Urothelium cell line (cell line): Measurements from ENCODE around the gene SLC9A3.
A peak's percentile ranks its signal among the peaks of the same experiment; 100 is the strongest.
"Not testable (repeated sequence)": the region's sequence is repeated elsewhere in the genome, so short reads cannot be mapped to it uniquely, and the experiment has no call there.

Experiments
- DNase-seq: peaks from one replicate; pipeline ENCODE4 v3.0.0; 2011; ENCODE audit warnings: low spot score, mixed read lengths
- FAIRE-seq: peaks from 2 replicates; lab custom pipeline; 2011; peaks lifted over from hg19 to GRCh38; lab: Jason Lieb, UNC

Gene SLC9A3

DNA sequence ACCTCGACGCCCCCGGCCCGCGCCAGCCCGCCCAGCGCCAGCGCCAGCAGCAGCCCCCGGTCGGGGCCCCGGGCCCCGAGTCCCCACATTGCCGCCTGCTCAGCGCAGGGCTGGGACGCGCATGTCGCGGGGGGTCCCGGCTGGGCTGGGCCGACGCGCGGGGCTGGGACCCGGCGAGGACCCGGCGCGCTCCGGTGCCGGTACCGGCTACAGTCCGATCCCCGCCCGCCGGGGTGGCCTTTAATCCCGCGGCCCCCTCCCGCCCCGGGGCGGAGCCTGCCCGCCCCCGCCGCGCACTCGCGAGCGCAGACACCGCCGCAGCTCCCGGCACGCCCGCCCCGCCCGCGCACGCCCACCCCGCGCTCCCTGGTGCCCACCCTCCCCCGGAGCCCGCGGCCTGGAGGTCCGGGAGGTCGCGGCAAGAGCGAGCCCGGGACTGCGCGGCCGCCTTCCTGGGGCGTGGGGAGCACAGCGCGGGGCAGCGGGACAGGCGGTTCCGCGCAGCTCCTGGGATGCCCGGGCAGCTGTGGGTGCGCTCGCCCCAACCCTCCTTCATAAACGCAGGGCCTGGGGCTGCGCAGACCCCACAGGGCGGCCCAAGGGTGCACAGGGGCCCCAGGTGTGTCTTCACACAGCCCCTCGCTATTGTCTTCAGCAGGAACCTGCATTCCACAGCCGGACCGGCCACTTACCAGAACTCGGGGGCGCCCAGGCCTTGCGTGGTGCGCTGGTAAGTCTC lies at the start of gene SLC9A3:
Gene SLC9A3, minus strand, starts transcription at position 216 of the 739 bp plus-strand sequence.
- DNase-seq (no peak), FAIRE-seq (no peak)

DNA sequence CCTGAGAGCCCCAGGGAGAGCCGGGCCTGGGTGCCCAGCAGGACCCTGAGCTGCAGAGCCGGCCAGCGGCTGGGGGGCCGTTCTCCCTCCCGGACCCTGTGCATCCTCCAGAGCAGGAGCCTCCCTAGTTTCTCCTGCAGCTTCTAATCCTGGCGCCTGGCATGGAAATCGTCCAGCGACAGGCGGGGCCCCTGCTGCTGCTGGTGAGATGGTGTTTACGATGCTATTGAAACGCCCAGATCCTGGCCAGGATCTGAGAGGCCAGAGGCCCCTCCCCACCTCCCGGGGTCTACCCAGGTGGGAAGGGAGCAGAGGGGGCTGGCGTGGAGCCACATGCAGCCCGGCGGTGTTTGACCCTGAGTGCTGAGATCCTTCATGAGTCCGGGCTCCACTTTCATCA lies 49.7 kb upstream of the SLC9A3 start:
- DNase-seq (no peak), FAIRE-seq (no peak)

DNA sequence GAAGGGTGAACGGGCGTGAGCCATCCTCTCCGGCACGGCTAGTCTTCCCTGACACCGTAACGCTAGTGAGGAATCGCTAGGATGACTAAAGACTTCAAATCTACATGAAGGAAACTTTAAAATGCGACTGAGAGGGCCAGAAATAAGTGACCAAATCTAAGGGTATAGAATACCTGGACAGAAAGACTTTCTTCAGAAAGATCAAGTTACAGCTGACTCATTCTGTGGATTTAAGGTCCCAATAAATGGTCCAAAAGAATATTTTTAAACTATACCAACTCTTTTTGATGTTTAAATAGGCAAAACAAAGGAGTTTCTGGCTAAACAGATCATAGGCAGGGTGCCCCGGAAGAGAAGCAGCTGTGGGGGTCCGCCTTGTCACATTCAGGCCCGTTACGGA lies 49.0 kb upstream of the SLC9A3 start:
- DNase-seq (no peak), FAIRE-seq (no peak)

DNA sequence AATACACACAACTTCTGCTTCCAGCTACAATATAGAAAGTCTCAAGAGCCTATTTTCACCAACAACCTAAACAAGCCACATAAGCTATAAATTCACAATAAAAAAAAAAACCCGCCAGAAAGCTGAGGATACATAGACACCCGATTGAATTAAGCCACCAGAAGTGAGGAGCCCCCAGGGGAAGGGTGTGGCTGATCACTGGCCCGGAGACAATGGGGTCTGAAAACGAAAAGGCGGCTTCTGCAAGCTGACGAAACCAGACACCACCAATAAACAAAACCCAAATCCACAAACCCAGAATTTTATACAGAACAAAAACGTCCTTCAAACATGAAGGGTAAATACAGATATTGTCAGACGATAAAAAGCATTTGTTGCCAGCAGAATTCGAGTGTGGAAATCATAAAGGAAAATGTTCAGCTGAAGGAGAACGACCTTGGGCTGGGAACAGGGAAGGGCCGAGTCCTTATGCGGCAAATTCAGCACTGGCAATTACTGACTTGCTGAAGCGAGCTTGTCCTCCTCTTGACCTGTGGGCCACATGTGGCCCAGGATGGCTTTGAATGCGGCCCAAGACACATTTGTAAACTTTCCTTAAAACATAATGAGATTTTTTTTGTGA lies 48.3 kb upstream of the SLC9A3 start:
- FAIRE-seq (no peak), DNase-seq (no peak)

DNA sequence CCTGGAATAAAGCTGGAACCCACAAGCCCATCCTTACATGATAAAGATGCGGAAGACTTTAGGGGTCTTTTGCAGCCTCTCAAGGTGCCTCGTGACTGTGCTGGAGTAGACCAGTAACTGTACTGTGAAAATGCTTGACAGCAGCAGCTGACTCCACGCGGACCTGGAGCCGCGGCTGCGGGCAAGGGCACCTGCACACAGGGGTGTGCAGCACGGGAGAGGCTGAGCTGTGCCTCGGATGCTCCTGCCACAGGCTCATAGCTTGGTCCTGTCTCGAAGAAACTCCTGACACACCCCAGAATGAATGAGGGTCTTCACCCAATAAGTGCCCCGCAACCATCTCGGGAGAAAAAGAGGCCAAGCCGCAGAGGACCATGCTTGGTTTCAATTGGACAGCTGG lies 47.5 kb upstream of the SLC9A3 start:
- DNase-seq, result no peak
- FAIRE-seq, result no peak

DNA sequence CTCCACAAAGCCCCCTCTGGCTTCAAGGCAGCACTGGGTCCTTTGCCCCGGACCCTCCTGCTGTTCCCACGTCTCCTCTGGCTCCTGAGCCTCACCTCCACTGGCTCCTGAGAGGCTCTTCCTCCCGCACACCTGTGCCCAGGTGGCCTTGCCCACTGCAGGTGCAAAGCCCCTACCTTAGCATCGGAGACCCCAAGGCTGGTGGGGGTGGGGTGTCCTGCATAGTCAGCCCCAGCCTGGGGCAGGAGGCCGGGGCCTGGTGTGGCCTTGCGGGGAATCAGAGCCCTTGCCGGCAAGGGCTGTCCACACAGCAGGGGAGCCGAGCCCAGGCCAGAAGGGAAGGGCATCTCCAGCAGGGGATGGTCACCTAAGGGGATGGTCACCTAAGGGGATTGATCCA lies 46.6 kb upstream of the SLC9A3 start:
- FAIRE-seq (no peak), DNase-seq (no peak)

DNA sequence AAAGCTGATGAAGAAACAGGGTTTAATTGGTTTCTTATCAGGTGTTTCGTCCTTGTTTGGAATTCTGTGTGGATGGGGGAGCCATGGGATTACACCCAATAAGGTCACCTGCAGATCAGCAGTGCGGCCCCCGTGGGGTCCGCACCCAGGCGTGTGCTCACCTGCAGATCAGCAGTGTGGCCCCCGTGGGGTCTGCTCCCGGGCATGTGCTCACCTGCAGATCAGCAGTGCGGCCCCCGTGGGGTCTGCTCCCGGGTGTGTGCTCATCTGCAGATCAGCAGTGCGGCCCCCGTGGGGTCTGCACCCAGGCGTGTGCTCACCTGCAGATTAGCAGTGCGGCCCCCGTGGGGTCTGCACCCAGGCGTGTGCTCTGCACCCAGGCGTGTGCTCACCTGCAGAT lies 46.2 kb upstream of the SLC9A3 start:
- FAIRE-seq (peak; percentile 59), DNase-seq (no peak)

DNA sequence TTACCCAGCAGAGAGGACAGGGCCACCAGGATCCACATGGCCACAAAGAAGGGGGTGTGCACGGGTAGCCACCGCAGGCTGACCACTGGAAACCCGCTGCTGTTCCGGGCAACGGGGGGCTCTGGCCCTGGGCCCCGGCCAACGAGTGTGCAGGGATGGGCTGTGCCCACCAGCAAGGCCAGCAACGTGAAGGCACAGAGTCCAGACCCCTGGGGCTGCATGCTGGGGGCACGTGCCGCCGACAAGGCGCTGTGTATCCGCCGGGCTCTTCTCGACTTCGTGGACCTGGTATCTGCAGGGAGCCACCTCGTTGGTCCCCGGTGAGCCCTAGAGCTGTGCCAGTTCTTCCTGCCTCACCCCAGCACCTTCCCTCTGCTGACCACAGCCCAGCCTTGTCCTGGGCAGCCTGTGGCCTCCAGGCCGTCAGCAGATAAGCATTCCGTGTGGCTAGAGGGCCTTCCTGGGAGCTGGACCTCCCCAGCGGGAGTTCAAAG lies 45.7 kb upstream of the SLC9A3 start:
- DNase-seq, result no peak
- no peak for FAIRE-seq

DNA sequence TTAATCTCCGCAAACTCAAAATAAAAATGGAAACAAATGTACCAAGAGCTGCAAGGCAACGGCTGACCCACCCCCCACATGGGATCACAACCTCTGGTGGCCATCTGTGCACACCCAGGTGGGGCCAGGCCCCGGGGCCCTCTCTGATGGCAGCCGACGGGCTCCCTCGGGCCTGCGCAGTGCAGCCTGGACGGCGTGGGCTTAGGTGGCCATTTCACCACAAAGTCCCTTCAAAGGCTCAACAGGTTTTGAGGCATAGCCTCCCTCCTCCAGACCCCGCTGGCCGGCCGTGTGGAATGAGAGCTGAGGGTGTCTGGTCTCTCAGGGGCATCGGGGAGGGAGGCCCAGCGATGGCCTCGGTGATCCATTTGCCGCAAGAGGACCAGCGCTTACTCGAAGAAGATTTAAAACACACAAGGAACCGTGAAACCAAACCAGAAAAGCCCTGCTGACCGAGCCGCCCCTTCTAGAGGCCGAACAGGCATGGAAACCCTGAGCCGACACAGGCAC lies 45.2 kb upstream of the SLC9A3 start:
- DNase-seq (no peak), FAIRE-seq (no peak)

DNA sequence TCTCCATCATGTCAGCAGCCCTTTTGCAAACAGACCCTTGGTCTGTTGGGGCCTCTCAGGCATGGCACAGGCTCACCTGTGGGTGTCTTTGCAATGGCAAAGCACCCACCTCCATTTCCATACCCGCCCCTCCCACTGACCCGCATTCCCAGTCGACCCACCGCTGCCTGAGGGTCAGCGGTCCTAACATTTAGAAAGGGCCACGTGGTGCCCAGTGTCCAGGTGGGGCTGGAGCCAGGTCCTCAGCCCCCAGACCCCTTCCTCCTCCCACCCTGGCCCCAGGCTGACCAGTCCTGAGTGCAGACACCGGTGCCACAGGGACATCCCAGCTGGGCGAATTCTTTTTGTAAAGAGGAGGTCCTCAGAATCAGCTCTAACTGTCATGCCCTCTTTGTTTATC lies 44.6 kb upstream of the SLC9A3 start:
- no peak for FAIRE-seq
- DNase-seq, result no peak

DNA sequence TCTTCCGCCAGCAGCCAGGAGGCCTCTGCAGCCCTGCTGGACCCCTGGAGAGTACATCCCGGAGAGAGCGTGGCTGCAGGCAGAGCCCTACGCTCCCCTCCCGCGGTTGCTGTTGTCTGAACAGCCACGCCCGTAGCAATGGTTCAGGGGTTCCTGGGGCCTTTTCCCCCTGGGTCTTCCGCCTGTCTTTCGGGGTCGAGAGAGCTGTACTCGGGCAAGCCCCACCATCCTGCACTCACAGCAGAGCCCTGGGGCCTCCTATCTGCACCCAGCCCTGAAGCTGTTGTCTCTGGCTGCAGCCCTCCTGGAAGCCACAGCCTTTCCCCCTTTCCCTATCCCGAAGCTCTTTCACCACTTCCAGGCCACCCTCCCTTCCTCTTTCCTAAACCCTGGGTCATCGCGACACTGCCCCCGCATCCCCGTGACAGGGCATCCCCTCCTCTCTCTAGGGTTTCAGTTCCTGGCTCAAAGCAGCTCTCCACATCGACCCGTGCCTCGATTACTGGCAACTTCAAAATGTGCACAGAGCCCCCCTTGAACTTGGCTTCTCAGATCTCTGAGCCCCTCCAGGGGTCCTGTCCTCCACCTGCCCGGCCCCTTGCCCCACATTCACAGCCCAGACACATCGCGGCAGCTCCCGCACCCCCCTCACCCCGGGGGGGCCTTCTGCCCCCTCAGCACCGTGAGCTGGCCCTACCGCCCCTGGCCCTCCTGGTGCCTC lies 44.0 kb upstream of the SLC9A3 start:
- DNase-seq (no peak), FAIRE-seq (no peak)

DNA sequence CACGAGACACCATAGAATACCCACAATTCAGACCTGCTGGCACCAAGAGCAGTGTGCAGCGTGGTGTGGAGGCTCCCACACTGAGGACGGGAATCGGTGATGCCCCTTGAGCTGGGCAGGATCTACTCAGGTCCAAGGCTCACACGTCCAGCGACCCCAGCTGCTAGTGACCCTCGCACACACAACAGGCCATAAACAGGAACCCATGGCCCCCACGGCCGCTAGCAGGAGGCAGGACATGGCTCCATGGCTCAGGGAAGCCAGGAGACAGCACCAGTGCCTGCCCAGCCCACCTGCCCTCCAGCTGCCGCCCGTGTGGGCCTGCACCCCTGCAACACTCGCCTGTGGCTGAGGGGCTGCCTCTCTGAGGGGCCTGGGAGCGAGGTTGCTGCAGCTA lies 43.4 kb upstream of the SLC9A3 start:
- FAIRE-seq (no peak), DNase-seq (no peak)

DNA sequence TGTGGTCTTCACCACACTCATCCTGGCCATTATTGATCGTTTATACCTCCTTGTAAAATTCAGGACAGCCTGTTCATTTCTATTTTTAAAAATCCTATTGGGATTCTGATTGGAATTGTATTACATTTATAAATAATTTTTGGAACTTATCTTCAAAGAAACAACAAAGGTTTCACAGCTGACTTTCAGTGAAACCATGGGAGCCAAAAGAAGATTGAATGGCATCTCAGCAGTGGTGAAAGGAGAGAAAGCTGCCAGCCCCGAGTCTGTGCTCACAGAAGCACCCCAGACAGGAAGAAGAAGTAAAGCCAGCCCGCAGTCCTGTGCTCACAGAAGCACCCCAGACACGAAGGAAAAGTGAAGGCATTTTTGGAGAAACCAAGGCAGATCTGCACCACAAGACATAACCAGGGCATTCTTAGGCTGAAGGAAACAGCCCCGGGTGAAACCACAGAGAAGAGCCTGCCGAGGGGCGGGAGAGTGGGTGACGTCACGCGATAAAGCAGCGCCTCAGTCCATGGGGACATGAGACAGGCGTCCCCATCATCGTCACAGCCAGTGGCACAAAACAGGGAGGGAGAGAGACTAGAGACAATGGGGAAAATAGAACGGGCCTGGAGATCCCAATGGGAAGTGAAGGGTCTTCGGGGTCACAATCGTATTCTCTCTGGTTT lies 42.5 kb upstream of the SLC9A3 start:
- FAIRE-seq, result no peak
- no peak for DNase-seq

DNA sequence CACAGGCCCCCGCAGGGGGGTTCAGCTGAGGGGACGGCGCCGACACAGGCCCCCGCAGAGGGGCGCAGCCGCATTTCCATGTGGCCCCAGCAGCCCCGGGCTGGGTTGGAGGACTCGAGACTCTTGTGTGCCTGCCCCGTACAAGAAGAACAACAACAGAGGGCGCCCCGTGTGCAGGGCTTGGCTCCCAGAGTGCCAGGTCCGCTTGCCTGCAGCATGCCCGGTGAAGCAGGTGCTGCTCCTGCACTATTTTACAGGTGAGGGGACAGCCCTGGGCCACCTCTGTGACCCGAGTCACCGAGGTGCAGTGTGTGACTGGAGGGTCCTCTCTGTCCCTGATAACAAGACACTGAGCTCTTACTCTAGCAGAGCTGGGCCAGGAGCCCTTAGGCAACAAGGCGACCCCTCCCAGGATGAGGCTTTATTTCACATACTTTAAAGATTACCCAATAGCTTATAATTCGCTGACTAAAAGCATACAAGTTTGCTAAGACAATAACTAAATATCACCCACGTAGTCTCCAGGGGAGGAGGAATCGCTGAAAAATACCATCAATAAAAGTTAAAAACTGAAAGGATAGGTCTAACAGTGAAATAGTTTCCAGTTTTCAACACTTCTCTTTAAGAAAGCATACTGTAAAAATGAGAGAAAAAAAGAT lies 41.7 kb upstream of the SLC9A3 start:
- no peak for FAIRE-seq
- DNase-seq, result peak; percentile 50

DNA sequence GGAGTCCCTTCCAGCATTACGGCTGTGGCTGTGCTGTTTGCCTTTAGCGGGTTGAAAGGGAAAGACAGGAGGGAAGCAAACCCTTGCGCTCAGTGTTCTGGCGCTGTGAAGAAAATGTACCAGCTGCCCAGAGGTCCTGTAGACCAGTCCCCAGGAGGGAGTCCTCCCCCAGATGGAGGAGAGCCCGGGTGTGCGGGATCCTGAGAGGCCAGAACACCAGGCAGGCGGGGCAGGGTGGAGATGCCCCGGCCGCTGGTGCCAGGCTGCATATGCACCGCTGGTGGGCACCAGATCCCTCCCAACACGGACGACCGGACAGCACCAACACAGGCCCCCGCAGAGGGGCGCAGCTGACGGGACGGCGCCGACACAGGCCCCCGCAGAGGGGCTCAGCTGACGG lies 37.2 kb upstream of the SLC9A3 start:
- DNase-seq, result no peak
- FAIRE-seq, result no peak

DNA sequence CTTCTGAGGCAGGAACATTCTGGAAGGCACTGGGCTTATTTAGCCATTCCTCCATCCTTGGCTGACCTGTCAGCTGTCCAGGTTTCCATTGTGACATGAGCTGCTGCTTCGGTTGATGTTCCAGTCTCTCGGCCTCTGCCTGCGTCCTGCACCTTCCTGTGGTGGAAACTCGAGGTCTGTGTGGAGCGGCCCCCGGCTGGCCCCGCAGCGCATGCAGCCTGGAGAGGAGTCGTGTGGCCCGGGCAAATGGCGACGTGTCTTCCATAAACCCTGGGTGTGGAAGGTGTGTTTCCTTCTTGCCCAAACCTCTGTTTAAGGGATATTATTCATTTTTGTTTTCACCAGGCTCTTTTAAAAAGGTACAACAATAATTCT lies 36.5 kb upstream of the SLC9A3 start:
- FAIRE-seq, result no peak

DNA sequence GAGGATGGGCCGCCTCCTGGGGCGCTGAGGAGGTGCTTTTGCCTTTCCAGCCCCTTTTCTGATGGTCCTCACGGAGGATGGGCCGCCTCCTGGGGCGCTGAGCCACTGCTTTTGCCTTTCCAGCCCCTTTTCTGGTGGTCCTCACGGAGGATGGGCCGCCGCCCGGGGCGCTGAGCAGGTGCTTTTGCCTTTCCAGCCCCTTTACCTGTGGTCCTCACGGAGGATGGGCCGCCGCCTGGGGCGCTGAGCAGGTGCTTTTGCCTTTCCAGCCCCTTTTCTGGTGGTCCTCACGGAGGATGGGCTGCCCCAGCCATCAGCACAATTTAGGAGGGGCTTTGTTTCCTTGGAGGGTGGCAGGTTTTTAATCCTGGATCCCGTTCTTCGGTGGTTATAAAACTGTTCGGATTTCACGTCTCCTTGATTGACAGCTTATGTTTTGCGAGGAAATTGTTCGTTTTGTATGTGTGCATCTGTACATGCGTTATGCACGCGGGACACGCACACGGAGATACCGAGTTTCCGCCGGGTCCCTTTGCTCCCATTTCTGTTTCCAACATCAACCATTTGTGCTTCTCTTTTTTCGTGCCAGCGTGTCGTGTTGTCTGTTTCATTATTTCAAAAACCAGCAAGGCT lies 34.7 kb upstream of the SLC9A3 start:
- FAIRE-seq, result no peak
- DNase-seq, result no peak

More for the DNA sequence above, 36.5 kb upstream of the SLC9A3 start:
- DNase-seq, result no peak

DNA sequence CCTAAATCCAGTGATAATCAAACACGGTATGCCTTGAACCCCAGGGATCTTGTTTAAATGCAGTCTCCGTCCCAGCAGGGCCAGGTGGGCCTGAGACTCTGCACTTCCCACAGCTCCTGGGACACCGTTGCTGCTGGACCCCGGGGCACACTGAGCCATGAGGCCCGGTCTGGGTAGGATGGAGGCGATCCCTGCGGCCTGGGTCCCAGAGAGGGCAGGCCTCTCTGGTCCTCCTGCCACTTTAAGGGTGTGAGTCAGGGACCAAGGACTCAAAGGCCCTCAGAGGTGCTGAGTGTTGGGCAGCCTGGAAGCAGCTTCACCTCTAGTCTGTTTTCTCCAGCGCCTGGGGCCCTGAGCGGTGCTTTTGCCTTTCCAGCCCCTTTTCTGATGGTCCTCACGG lies 34.1 kb upstream of the SLC9A3 start:
- no peak for FAIRE-seq
- no peak for DNase-seq

DNA sequence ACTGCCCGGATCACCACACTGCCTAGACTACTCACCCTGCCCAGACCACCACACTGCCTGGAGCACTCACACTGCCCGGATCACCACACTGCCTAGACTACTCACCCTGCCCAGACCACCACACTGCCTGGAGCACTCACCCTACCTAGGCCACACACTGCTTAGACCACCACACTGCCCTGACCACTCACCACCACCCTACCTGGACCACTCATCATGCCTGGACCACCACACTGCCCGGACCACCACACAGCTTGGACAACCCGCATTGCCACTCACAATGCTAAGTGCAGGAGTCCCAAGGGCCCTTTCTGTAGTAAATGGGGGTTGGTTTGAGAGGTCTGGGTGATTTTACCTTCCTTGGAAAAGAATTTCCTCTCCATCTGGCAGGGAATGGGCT lies 33.7 kb upstream of the SLC9A3 start:
- not testable (repeated sequence) for FAIRE-seq, DNase-seq

DNA sequence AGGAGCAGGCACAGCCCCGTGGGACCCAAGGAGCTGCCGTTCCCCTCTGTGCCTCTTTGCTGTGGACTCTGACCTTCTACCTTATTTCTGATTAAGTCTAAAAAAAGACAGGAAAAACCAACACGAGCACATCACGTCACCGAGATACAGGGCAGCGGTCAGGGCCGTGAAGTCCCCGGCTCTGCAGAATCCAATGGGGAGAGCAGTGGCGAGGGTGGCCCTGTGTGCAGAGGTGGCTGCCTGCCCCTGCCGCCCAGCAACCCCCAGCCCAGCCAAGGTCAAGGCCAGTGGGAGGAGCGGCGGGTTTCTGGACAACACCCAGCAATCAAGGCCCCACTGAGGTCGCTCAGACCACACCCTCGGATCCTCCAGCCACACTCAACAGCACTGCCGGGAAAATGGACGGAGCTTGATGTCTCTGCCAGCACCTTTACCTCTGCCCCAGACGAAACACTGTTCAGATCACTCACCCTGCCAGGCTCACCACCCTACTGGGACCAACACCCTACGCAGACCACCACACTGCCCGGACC lies 32.7 kb upstream of the SLC9A3 start:
- DNase-seq, result no peak
- FAIRE-seq, result no peak
